Mammary epithelial cell (primary cell): Measurements from ENCODE around the gene TOM1.

Source experiments
- CTCF ChIP-seq, 2 donors: IDR thresholded peaks in 1 of 2; conservative IDR thresholded peaks in 1 of 2; 2 replicates each; pipeline ENCODE4 v1.5.1; 2011 to 2012; ENCODE audit warnings: inconsistent platforms in 2 of 2, low read length in 2 of 2, mild to moderate bottlenecking in 2 of 2, control low read depth in 1 of 2, low read depth in 1 of 2; ENCODE audit not compliant: insufficient read depth in 1 of 2; ENCODE audit errors: extremely low read depth in 1 of 2
- EZH2 ChIP-seq: IDR thresholded peaks from 2 replicates; pipeline ENCODE4 v1.6.1; 2012; ENCODE audit warnings: low read length, inconsistent platforms, borderline replicate concordance

- TF ChIP-seq EZH2 (no peak), CTCF (conservative IDR thresholded peaks at IDR 0.05 in 1 of 2, IDR thresholded peaks at IDR 0.05 in 1 of 2; ENCODE audit: extremely low read depth in 1 of 2, insufficient read depth in 1 of 2, low read depth in 1 of 2, low read length in 2 of 2) (no peak)
Measured at GRCh38 chr22:35299217-35299672, 449 bp upstream of the TOM1 start.
